WTC11 (cell line): ENCODE results near the gene NLRP8. TPM values are rescaled to one million over a fixed set of nuclear protein-coding genes. Genes with fewer than 3 reads are reported as not detected.

Experiments used
- ATAC-seq: fragments of 200-7000 bp; cut with Tn5 transposase; 2 replicates; pipeline ENCODE4 v1.10.0; 2021; ENCODE audit warnings: mild to moderate bottlenecking, moderate library complexity
- CTCF ChIA-PET: fragments of 300-600 bp; sonication (Branson Sonifier 250); formaldehyde crosslinking; loops from one replicate; lab custom pipeline; 2021; ENCODE audit warnings: antibody characterized with exemption; lab: Charles Lee
- POLR2A ChIA-PET: fragments of 350-600 bp; sonication (Branson Sonifier 250); formaldehyde crosslinking; loops from one replicate; lab custom pipeline; 2021; ENCODE audit warnings: antibody characterized with exemption; lab: Charles Lee
- DNase-seq: peaks from one replicate; pipeline ENCODE4 v3.0.0; 2021; ENCODE audit warnings: low spot score
- H3K27ac Mint-ChIP-seq: 2 replicates; pipeline ENCODE4 v1.8.0; 2021; ENCODE audit warnings: mixed read lengths
- H3K27me3 Mint-ChIP-seq: 2 replicates; pipeline ENCODE4 v1.8.0; 2021; ENCODE audit warnings: low read depth, mild to moderate bottlenecking, moderate library complexity, mixed read lengths
- H3K36me3 Mint-ChIP-seq: 2 replicates; pipeline ENCODE4 v1.8.0; 2021; ENCODE audit warnings: mixed read lengths
- H3K4me1 Mint-ChIP-seq: 2 replicates; pipeline ENCODE4 v1.8.0; 2022; ENCODE audit warnings: mixed read lengths
- H3K4me3 Mint-ChIP-seq: 2 replicates; pipeline ENCODE4 v1.8.0; 2021; ENCODE audit warnings: mild to moderate bottlenecking, moderate library complexity, mixed read lengths
- H3K9me3 Mint-ChIP-seq: 2 replicates; pipeline ENCODE4 v1.8.0; 2021; ENCODE audit warnings: mixed read lengths
- ATF1 ChIP-seq: sonication (generic); formaldehyde crosslinking; IDR thresholded peaks from 2 replicates; pipeline ENCODE4 v1.8.1; 2023; ENCODE audit warnings: mild to moderate bottlenecking, moderate library complexity, missing genetic modification reagents
- CREB1 ChIP-seq: sonication (generic); formaldehyde crosslinking; IDR thresholded peaks from 2 replicates; pipeline ENCODE4 v1.8.0; 2023; ENCODE audit warnings: mild to moderate bottlenecking, missing genetic modification reagents
- FOXJ3 ChIP-seq: sonication (generic); formaldehyde crosslinking; IDR thresholded peaks from 2 replicates; pipeline ENCODE4 v1.9.0; 2021; ENCODE audit warnings: missing genetic modification reagents, mild to moderate bottlenecking, borderline replicate concordance
- FOXK1 ChIP-seq: sonication (generic); formaldehyde crosslinking; IDR thresholded peaks from 2 replicates; pipeline ENCODE4 v1.8.0; 2022; ENCODE audit warnings: mild to moderate bottlenecking, moderate library complexity, missing genetic modification reagents
- GABPB1 ChIP-seq: sonication (generic); formaldehyde crosslinking; IDR thresholded peaks from 2 replicates; pipeline ENCODE4 v1.8.1; 2023; ENCODE audit warnings: mild to moderate bottlenecking, missing genetic modification reagents
- HMGA2 ChIP-seq: fragments of 250-450 bp; sonication (Bioruptor Pico); IDR thresholded peaks from 2 replicates; pipeline ENCODE4 v1.4.0; 2021; ENCODE audit warnings: mild to moderate bottlenecking, moderate library complexity
- IRF2 ChIP-seq: sonication (generic); formaldehyde crosslinking; IDR thresholded peaks from 2 replicates; pipeline ENCODE4 v1.8.0; 2022; ENCODE audit warnings: low read depth, missing genetic modification reagents, borderline replicate concordance
- JAZF1 ChIP-seq: fragments of 250-450 bp; sonication (Bioruptor Pico); IDR thresholded peaks from 2 replicates; pipeline ENCODE4 v1.9.0; 2021; ENCODE audit warnings: moderate library complexity, mild to moderate bottlenecking, inconsistent platforms
- MXD4 ChIP-seq: fragments of 250-450 bp; sonication (Bioruptor Pico); IDR thresholded peaks from 2 replicates; pipeline ENCODE4 v1.8.0; 2021; ENCODE audit warnings: mild to moderate bottlenecking, moderate library complexity, borderline replicate concordance
- MYBL2 ChIP-seq: sonication (generic); formaldehyde crosslinking; IDR thresholded peaks from 2 replicates; pipeline ENCODE4 v1.8.1; 2023; ENCODE audit warnings: mild to moderate bottlenecking, moderate library complexity, missing genetic modification reagents
- NFE2L1 ChIP-seq: sonication (generic); formaldehyde crosslinking; IDR thresholded peaks from 2 replicates; pipeline ENCODE4 v1.8.1; 2023; ENCODE audit warnings: missing genetic modification reagents
- NR1H2 ChIP-seq: sonication (generic); formaldehyde crosslinking; IDR thresholded peaks from 2 replicates; pipeline ENCODE4 v1.9.0; 2021; ENCODE audit warnings: mild to moderate bottlenecking, moderate library complexity, missing genetic modification reagents
- SMAD3 ChIP-seq: sonication (generic); formaldehyde crosslinking; IDR thresholded peaks from 2 replicates; pipeline ENCODE4 v1.8.0; 2022; ENCODE audit warnings: missing genetic modification reagents, mild to moderate bottlenecking, borderline replicate concordance
- SP1 ChIP-seq: sonication (generic); formaldehyde crosslinking; conservative IDR thresholded peaks from 2 replicates; pipeline ENCODE4 v1.8.1; 2022; ENCODE audit warnings: missing genetic modification reagents
- TCF7 ChIP-seq: sonication (generic); formaldehyde crosslinking; IDR thresholded peaks from 2 replicates; pipeline ENCODE4 v1.8.0; 2022; ENCODE audit warnings: mild to moderate bottlenecking, low read depth, missing genetic modification reagents, moderate library complexity
- ZNF121 ChIP-seq: sonication (generic); formaldehyde crosslinking; IDR thresholded peaks from 2 replicates; pipeline ENCODE4 v1.8.0; 2023; ENCODE audit warnings: missing genetic modification reagents
- ZNF138 ChIP-seq: sonication (generic); formaldehyde crosslinking; conservative IDR thresholded peaks from 2 replicates; pipeline ENCODE4 v1.8.1; 2022; ENCODE audit warnings: mild to moderate bottlenecking, moderate library complexity, missing genetic modification reagents
- ZNF219 ChIP-seq: sonication (generic); formaldehyde crosslinking; IDR thresholded peaks from 2 replicates; pipeline ENCODE4 v1.8.0; 2023; ENCODE audit warnings: missing genetic modification reagents, mild to moderate bottlenecking, borderline replicate concordance
- ZNF263 ChIP-seq: sonication (generic); formaldehyde crosslinking; IDR thresholded peaks from 2 replicates; pipeline ENCODE4 v1.8.1; 2022; ENCODE audit warnings: low read depth, mild to moderate bottlenecking, moderate library complexity, missing genetic modification reagents
- total RNA-seq: library from RNA; stranded (reverse); gene quantifications from 3 replicates; pipeline ENCODE4 v1.2.3, GENCODE V29; 2021
- TF ChIP-seq, protein P1 (sequence below): fragments of 250-450 bp; sonication (Bioruptor Pico); IDR thresholded peaks from 2 replicates; pipeline ENCODE4 v1.9.0; 2021; ENCODE audit warnings: mild to moderate bottlenecking
- TF ChIP-seq, protein P2 (sequence below): fragments of 250-450 bp; sonication (Bioruptor Pico); IDR thresholded peaks from 2 replicates; pipeline ENCODE4 v1.9.0; 2021; ENCODE audit warnings: mild to moderate bottlenecking, borderline replicate concordance
- TF ChIP-seq, protein P3 (sequence below): sonication (generic); formaldehyde crosslinking; IDR thresholded peaks from 2 replicates; pipeline ENCODE4 v1.8.1; 2022; ENCODE audit warnings: mild to moderate bottlenecking, moderate library complexity, missing genetic modification reagents
- TF ChIP-seq, protein P4 (sequence below): sonication (generic); formaldehyde crosslinking; IDR thresholded peaks from 2 replicates; pipeline ENCODE4 v1.8.1; 2022; ENCODE audit warnings: missing genetic modification reagents, borderline replicate concordance

NLRP8 gene
- total RNA-seq, 1 experiment from 2014 or later = not detected

DNA sequence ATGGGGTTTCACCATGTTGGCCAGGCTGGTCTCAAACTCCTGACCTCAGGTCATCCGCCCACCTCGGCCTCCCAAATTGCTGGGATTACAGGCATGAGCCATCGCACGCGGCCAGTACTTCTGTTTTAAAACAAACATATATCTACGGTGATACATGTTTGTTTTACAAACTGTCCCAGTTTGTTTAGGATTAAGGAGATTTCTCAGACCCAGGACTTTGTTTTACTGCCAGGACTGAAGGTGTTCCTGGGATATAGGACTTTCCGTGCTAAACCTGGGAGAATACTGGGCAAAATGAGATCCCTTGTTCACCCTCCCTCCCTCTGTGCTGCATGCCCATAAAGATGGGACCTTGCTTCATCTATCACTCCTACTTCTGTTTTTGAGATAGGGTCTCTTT, 8.8 kb downstream of the NLRP8 start:
- no peaks in the 10 kb centered on the region for H3K4me1 Mint-ChIP-seq
- peaks cover 49% of the 10 kb centered on the region for H3K36me3 Mint-ChIP-seq
- H3K27me3 Mint-ChIP-seq = no peaks in the 10 kb centered on the region; the same call in 1 of the 2 replicates
- peaks cover 69% of the 10 kb centered on the region for H3K9me3 Mint-ChIP-seq
- no peak for DNase-seq
- no peak for ATAC-seq
- POLR2A ChIA-PET = no interaction called here
- no peak overlapping the region for H3K27ac Mint-ChIP-seq
- TF ChIP-seq FOXK1 (CRISPR knock-in tag) = no peak
- no peak overlapping the region for H3K4me3 Mint-ChIP-seq
- CTCF ChIA-PET = no interaction called here

DNA sequence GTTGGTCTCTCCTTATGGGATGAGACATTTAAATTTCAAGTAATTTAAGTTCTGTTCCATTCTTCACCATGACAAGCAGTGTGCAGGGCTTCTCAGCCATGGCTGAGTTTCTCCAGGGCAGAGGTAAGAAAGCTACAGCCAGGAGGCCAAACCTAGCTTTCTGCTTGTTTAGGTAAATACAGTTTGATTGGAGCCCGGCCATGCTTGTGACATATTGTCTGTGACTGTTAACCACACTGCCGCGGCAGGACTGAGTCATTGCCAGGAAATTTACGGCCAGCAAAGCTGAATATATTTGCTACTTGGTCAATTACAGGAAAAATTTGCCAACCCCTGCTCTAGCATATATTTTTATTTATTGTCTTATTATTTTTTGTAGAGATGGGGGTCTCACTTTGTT, 10.7 kb downstream of the NLRP8 start:
- H3K4me3 Mint-ChIP-seq = no peak overlapping the region
- TF ChIP-seq, protein P1, sequence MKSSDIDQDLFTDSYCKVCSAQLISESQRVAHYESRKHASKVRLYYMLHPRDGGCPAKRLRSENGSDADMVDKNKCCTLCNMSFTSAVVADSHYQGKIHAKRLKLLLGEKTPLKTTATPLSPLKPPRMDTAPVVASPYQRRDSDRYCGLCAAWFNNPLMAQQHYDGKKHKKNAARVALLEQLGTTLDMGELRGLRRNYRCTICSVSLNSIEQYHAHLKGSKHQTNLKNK (CRISPR knock-in tag) = no peak
- TF ChIP-seq CREB1 (CRISPR knock-in tag) (no peak), ATF1 (CRISPR knock-in tag) (no peak), MXD4 (CRISPR knock-in tag) (no peak), SMAD3 (CRISPR knock-in tag) (no peak), SP1 (CRISPR knock-in tag) (no peak), GABPB1 (CRISPR knock-in tag) (no peak)

DNA sequence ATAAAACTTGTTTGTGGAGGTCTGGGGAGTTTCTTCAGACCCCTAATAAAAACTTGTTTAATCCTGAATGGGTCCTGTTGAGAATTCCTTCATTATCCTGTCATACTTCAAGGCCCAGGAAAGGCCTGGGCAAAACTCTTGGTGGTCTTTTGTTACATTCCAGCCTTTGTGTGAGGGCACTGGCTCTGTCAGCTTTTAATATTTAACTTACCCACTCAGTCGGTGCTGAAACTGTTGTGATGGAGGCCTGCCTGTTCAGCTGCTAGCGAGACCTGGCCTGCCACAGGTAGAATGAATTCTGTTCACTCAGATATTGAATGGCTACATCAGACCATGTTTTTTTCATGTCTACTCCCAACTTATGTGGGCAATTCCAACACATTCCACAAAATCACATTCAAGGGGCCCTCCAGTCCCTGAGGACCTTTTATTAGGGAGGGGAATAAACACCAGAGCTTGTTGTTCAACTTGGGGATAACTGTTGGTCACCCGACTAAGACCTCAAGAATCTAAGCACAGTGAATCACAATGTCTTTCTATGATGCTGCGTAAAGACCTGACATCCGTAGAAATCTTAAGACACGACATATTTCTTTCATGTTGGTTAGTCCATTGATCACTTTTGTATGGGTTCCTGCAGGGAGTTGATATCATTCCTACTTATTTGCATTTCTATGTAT, 12.5 kb downstream of the NLRP8 start:
- ChIA-PET POLR2A (no interaction called here), CTCF (no interaction called here)
- ATAC-seq (no peak), DNase-seq (no peak)
- Mint-ChIP-seq H3K4me1 (no peaks in the 10 kb centered on the region), H3K4me3 (no peak overlapping the region), H3K36me3 (peaks cover 57% of the 10 kb centered on the region), H3K9me3 (peaks cover 70% of the 10 kb centered on the region), H3K27ac (no peak overlapping the region), H3K27me3 (peaks cover 4% of the 10 kb centered on the region)
- no peak for TF ChIP-seq JAZF1 (CRISPR knock-in tag)
- no peak for TF ChIP-seq GABPB1 (CRISPR knock-in tag)
- no peak for TF ChIP-seq NFE2L1 (CRISPR knock-in tag)
- TF ChIP-seq MYBL2 (CRISPR knock-in tag) = no peak
- TF ChIP-seq HMGA2 = no peak
- no peak for TF ChIP-seq FOXJ3 (CRISPR knock-in tag)
- TF ChIP-seq SMAD3 (CRISPR knock-in tag) = no peak
- no peak for TF ChIP-seq NR1H2 (CRISPR knock-in tag)

More for the DNA sequence above, 10.7 kb downstream of the NLRP8 start:
- H3K27ac Mint-ChIP-seq = no peak overlapping the region
- no peaks in the 10 kb centered on the region for H3K4me1 Mint-ChIP-seq
- DNase-seq (no peak), ATAC-seq (no peak)
- peaks cover 4% of the 10 kb centered on the region for H3K27me3 Mint-ChIP-seq
- ChIA-PET POLR2A (no interaction called here), CTCF (no interaction called here)
- peaks cover 71% of the 10 kb centered on the region for H3K9me3 Mint-ChIP-seq
- peaks cover 56% of the 10 kb centered on the region for H3K36me3 Mint-ChIP-seq

DNA sequence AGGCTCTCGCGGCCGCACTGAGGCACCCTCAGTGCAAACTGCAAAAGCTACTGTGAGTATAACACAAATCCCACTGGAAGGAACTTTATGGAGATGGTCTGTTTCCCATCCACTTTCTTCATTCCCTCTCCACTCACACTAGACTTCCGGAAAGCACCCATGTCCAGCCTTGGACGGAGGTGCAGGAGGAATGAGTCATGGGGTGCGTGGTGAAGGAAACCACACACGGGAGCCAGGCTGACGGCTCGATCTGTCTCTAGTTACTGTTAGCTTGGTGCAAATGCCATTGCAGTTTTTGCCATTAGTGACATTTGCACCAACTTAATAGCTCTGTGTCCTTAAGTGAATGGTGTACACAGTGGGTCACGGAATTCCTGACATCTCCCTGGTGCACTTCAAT, 14.6 kb downstream of the NLRP8 start:
- no peak overlapping the region for H3K27ac Mint-ChIP-seq
- no peaks in the 10 kb centered on the region for H3K4me1 Mint-ChIP-seq
- ChIA-PET CTCF (no interaction called here), POLR2A (no interaction called here)
- DNase-seq (no peak), ATAC-seq (no peak)
- H3K9me3 Mint-ChIP-seq = peaks cover 64% of the 10 kb centered on the region
- peaks cover 9% of the 10 kb centered on the region for H3K27me3 Mint-ChIP-seq
- H3K4me3 Mint-ChIP-seq = no peak overlapping the region
- peaks cover 51% of the 10 kb centered on the region for H3K36me3 Mint-ChIP-seq
- TF ChIP-seq ZNF219 (CRISPR knock-in tag) (no peak), TCF7 (CRISPR knock-in tag) (no peak), IRF2 (CRISPR knock-in tag) (no peak), ATF1 (CRISPR knock-in tag) (no peak), ZNF121 (no peak), FOXK1 (CRISPR knock-in tag) (no peak), CREB1 (CRISPR knock-in tag) (no peak), ZNF263 (CRISPR knock-in tag) (no peak), NFE2L1 (CRISPR knock-in tag) (no peak), ZNF138 (CRISPR knock-in tag) (no peak)
- TF ChIP-seq, protein P2, sequence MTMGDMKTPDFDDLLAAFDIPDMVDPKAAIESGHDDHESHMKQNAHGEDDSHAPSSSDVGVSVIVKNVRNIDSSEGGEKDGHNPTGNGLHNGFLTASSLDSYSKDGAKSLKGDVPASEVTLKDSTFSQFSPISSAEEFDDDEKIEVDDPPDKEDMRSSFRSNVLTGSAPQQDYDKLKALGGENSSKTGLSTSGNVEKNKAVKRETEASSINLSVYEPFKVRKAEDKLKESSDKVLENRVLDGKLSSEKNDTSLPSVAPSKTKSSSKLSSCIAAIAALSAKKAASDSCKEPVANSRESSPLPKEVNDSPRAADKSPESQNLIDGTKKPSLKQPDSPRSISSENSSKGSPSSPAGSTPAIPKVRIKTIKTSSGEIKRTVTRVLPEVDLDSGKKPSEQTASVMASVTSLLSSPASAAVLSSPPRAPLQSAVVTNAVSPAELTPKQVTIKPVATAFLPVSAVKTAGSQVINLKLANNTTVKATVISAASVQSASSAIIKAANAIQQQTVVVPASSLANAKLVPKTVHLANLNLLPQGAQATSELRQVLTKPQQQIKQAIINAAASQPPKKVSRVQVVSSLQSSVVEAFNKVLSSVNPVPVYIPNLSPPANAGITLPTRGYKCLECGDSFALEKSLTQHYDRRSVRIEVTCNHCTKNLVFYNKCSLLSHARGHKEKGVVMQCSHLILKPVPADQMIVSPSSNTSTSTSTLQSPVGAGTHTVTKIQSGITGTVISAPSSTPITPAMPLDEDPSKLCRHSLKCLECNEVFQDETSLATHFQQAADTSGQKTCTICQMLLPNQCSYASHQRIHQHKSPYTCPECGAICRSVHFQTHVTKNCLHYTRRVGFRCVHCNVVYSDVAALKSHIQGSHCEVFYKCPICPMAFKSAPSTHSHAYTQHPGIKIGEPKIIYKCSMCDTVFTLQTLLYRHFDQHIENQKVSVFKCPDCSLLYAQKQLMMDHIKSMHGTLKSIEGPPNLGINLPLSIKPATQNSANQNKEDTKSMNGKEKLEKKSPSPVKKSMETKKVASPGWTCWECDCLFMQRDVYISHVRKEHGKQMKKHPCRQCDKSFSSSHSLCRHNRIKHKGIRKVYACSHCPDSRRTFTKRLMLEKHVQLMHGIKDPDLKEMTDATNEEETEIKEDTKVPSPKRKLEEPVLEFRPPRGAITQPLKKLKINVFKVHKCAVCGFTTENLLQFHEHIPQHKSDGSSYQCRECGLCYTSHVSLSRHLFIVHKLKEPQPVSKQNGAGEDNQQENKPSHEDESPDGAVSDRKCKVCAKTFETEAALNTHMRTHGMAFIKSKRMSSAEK = no peak
- TF ChIP-seq, protein P3, sequence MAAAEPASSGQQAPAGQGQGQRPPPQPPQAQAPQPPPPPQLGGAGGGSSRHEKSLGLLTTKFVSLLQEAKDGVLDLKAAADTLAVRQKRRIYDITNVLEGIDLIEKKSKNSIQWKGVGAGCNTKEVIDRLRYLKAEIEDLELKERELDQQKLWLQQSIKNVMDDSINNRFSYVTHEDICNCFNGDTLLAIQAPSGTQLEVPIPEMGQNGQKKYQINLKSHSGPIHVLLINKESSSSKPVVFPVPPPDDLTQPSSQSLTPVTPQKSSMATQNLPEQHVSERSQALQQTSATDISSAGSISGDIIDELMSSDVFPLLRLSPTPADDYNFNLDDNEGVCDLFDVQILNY (CRISPR knock-in tag) = no peak
- TF ChIP-seq, protein P4, sequence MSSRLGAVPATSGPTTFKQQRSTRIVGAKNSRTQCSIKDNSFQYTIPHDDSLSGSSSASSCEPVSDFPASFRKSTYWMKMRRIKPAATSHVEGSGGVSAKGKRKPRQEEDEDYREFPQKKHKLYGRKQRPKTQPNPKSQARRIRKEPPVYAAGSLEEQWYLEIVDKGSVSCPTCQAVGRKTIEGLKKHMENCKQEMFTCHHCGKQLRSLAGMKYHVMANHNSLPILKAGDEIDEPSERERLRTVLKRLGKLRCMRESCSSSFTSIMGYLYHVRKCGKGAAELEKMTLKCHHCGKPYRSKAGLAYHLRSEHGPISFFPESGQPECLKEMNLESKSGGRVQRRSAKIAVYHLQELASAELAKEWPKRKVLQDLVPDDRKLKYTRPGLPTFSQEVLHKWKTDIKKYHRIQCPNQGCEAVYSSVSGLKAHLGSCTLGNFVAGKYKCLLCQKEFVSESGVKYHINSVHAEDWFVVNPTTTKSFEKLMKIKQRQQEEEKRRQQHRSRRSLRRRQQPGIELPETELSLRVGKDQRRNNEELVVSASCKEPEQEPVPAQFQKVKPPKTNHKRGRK = no peak
